Fibroblast of the aortic adventitia (primary cell): ENCODE measurements around the gene ATP6V0D1. TPM values are rescaled to one million over a fixed set of nuclear protein-coding genes. Genes with fewer than 3 reads are reported as not detected.

Experiments used
- DNase-seq: peaks from one replicate; pipeline ENCODE4 v3.0.0-alpha.2; 2010; ENCODE audit warnings: low read depth
- H3K4me3 ChIP-seq: 2 replicates; pipeline ENCODE4 v1.5.1; 2011; ENCODE audit warnings: low read depth, mild to moderate bottlenecking, control low read depth, low read length, moderate library complexity
- total RNA-seq: library from RNA; depleted of rRNA; stranded (reverse); fragments of >200 nt; gene quantifications from 2 replicates; pipeline ENCODE4 v1.2.3, GENCODE V29; 2012; ENCODE audit warnings: low replicate concordance
- TF ChIP-seq, protein P1 (sequence below): IDR thresholded peaks from 2 replicates; pipeline ENCODE4 v1.5.1; 2011; ENCODE audit warnings: mild to moderate bottlenecking, low read length, control low read depth, inconsistent platforms; ENCODE audit not compliant: insufficient read depth

The ATP6V0D1 gene
- total RNA-seq, 1 donor: 114 TPM

- no peak for DNase-seq
- no peak overlapping the region for H3K4me3 ChIP-seq
- TF ChIP-seq, protein P1, sequence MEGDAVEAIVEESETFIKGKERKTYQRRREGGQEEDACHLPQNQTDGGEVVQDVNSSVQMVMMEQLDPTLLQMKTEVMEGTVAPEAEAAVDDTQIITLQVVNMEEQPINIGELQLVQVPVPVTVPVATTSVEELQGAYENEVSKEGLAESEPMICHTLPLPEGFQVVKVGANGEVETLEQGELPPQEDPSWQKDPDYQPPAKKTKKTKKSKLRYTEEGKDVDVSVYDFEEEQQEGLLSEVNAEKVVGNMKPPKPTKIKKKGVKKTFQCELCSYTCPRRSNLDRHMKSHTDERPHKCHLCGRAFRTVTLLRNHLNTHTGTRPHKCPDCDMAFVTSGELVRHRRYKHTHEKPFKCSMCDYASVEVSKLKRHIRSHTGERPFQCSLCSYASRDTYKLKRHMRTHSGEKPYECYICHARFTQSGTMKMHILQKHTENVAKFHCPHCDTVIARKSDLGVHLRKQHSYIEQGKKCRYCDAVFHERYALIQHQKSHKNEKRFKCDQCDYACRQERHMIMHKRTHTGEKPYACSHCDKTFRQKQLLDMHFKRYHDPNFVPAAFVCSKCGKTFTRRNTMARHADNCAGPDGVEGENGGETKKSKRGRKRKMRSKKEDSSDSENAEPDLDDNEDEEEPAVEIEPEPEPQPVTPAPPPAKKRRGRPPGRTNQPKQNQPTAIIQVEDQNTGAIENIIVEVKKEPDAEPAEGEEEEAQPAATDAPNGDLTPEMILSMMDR: no peak
Observed at GRCh38 chr16:67392301-67393059, 88.5 kb downstream of the ATP6V0D1 start.

GRCh38 chr16:67391424-67392300 lies 89.3 kb downstream of the ATP6V0D1 start:
- no peak for DNase-seq
- TF ChIP-seq, protein P1: no peak

DNA sequence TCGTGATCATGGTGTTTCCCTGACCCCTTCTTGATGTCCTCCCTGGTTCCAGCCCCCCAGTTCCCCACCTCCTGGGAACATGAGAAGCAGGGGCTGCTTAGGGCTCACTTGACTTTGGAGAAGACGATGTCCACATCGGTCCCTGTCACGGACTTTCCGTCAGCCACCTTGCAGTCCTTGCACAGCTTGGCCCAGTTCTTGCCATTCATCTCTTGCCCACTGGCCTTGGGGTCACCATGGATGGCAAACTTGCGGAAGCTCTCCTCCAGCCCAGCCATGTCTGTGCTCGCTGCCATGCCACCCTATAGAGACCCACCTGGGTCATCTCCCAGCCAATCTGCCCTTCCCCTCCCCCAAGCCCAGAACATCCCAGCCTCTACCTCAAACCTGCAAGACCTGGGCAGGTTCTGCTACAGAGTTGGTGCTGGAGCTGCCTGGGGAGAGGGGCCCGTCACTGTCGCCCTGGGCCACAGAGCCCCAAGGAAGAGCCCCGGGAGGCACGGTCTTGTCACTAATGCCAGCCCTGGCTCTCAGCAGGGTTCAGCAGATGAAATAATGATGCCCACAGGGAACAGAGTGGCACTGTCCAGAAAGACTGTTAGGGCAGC lies 90.0 kb downstream of the ATP6V0D1 start:
- no peak for DNase-seq
- TF ChIP-seq, protein P1: no peak
- H3K4me3 ChIP-seq: no peak overlapping the region

More at GRCh38 chr16:67391424-67392300, 89.3 kb downstream of the ATP6V0D1 start:
- no peak overlapping the region for H3K4me3 ChIP-seq

GRCh38 chr16:67389911-67390815 lies 90.8 kb downstream of the ATP6V0D1 start:
- H3K4me3 ChIP-seq: no peak overlapping the region
- TF ChIP-seq, protein P1: no peak
- DNase-seq: no peak

- DNase-seq: no peak
- TF ChIP-seq, protein P1: no peak
- H3K4me3 ChIP-seq: no peak overlapping the region
Observed at GRCh38 chr16:67388591-67388990, 92.4 kb downstream of the ATP6V0D1 start.

DNA sequence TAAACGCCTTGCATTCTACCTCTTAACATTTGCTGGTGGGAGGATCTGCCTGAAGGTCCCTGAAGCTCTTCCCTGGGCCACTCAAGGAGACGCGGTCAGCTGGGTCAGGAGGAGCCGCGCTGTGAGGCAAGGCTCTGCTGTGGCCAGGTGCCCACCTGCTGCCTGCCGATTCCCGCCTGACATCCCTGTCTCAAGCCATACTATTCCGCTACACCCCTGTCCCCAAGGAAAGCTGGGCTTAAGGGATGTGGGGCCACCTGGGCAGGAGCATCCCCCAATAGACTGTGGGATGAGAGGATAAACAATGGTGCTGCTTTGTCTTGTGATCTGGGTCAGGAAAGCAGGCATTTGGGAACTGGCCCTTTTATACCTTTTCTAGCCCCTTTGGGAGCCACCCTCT lies 92.8 kb downstream of the ATP6V0D1 start:
- TF ChIP-seq, protein P1: no peak
- DNase-seq: no peak
- no peak overlapping the region for H3K4me3 ChIP-seq
